Measurements from ENCODE around the gene CTIF.

CTIF gene

DNA sequence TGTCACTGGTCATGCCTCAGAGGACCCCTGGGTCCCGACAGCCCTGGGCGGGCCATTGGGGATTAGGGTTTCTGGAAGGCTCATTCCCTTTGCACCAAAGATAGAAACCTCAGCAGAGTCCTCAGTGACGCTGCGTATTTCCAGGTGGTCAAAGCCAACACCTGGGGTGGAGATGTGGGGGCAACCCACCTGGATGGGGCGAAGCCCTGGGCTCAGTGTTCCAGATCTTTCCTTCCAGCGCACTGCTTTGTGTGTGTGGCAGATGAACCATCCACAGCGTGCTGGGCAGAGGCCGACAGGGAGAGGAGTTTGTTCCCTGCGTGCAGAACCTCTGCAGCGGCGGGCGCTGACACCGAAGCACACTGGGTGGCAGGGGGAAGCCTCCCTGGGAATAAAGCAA, 143.9 kb downstream of the CTIF start:
- no peak for DNase-seq (ENCODE audit: low spot score)

DNA sequence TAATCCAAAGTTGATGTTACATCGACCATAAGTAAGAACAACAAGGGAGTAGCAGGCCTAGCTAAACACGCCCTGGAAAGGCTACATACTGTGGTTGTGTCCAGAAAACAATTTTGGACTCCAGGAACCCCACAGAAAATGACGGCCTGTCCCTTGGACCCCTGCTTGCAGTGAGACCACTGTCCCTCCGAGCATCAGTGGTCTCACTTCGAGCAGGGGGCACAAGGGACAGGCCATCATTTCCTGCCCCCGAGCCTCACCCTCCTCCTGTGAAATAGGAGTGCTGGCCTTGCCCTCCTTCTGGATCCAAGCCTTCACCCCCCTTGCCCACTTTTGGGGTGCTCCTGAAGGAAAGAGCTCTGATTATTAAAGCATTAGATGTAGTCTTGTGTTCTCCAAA, 144.4 kb downstream of the CTIF start:
- DNase-seq (ENCODE audit: low spot score), result no peak

DNA sequence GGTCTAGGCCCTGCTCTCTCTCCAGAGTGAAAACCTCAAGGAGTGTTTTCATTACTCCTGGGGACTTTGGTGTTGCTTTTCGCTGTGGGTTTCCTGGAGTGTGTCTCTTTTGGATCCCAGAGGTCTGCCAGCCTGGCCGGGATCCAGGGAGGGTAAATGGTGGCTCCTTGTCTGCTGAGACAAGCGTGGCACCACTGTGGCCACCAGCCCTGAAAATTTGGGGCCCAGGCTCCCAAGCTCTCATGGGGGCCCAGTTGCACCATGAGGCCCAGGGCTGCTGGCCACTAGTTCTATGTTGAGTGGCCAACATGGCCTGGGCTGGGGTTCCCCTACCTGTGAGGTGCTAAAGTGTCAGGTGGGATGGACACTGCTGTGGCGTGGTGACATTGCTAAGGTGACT, 144.8 kb downstream of the CTIF start:
- no peak for DNase-seq (ENCODE audit: low spot score)

GRCh38 chr18:48687346-48688042, 148.7 kb downstream of the CTIF start:
- DNase-seq (ENCODE audit: low spot score), result no peak

GRCh38 chr18:48688961-48689360, 150.1 kb downstream of the CTIF start:
- DNase-seq (ENCODE audit: low spot score), result no peak

GRCh38 chr18:48689548-48689947, 150.7 kb downstream of the CTIF start:
- no peak for DNase-seq (ENCODE audit: low spot score)

- no peak for DNase-seq (ENCODE audit: low spot score)
Observed at GRCh38 chr18:48690494-48690893, 151.7 kb downstream of the CTIF start.

DNA sequence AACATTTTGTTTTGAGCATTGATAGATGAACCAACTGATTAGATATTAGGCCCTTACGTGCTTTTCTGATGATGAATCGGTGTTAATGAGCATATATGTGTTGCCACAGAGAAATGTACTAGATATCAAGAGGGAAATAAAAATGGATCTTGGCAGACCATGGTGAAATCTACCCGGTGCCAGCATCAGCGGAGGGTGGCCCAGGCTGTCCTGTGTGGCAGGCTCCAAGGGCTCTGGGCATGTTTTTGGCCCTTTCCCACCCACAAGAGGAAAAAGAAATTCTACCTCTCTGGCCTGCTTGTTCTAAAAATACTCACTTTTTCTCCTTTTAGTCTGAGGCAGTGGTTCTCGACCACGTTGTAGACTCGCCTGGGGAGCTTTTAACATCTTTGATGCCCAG, 154.2 kb downstream of the CTIF start:
- no peak for DNase-seq (ENCODE audit: low spot score)

- no peak for DNase-seq (ENCODE audit: low spot score)
Observed at GRCh38 chr18:48693625-48694262, 154.9 kb downstream of the CTIF start.

- DNase-seq (ENCODE audit: low spot score), result no peak
Observed at GRCh38 chr18:48694295-48694694, 155.5 kb downstream of the CTIF start.

GRCh38 chr18:48695671-48696070, 156.8 kb downstream of the CTIF start:
- DNase-seq (ENCODE audit: low spot score), result no peak

- DNase-seq (ENCODE audit: low spot score), result no peak
Observed at GRCh38 chr18:48696218-48696617, 157.4 kb downstream of the CTIF start.

DNA sequence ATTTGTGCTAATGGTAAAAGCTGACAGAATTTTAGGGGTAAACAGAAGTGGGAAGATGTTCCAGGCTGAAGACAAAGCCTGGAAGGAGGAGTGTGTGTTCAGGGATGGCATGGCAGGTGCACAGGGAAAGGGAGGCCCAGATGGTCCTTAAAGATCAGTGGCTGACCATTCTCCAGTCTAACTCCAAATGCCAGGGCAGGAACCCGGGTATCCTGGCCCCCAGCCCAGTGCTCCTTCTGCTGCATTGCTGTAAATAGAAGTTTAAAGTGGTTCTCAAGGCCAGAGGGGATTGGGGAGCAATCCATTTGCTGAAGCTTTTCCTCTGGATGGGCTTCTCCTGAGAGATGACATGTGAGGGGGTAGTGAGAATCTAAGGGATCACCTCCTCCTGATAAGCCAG, 158.6 kb downstream of the CTIF start:
- no peak for DNase-seq (ENCODE audit: low spot score)

GRCh38 chr18:48698707-48699106, 159.9 kb downstream of the CTIF start:
- DNase-seq (ENCODE audit: low spot score), result no peak

GRCh38 chr18:48699761-48700160, 160.9 kb downstream of the CTIF start:
- DNase-seq (ENCODE audit: low spot score), result no peak

DNA sequence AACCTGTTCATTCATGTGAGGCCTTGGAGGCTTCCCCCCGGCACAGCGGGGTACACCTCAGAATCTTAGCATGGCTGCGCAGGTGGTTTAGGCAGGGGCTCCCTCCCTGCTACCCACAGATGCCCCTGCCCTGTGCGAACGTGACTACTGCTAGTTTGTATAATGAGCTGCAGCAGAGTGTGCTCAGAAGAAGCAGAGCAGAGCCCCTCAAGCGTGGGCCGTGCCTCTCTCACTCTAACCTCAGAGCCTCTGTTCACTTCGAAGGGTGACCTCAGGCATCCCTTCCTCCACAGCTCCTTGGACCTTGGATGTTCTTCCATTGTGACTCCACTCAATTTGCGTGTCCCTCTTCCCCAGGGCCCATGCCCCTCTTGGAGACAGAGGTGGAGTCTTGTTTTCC, 161.6 kb downstream of the CTIF start:
- DNase-seq (ENCODE audit: low spot score), result no peak

GRCh38 chr18:48702346-48703027, 163.7 kb downstream of the CTIF start:
- no peak for DNase-seq (ENCODE audit: low spot score)

- no peak for DNase-seq (ENCODE audit: low spot score)
Observed at GRCh38 chr18:48703028-48703386, 164.2 kb downstream of the CTIF start.

DNA sequence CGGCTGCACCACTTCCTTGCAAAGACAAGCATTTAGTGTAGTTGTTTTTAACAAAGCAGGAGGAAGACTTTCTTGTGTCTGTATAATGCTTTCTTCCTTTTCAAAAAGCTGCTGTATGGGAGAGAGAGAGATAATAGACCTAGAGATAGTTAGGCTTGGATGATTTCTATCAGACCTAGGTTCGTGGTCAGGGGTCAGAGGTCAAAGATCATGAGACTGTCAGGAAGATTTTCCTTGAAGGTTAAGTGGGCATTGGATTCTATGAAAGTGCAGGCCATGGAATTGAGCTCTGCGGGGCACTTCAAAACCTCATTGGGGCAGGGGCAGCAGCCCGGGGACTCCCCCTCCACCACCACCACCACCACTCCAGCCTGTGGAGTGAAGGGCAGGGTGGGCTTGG, 164.6 kb downstream of the CTIF start:
- DNase-seq (ENCODE audit: low spot score), result no peak

GRCh38 chr18:48705043-48705442, 166.2 kb downstream of the CTIF start:
- no peak for DNase-seq (ENCODE audit: low spot score)

- DNase-seq (ENCODE audit: low spot score), result no peak
Observed at GRCh38 chr18:48705531-48705930, 166.7 kb downstream of the CTIF start.

GRCh38 chr18:48706731-48707130, 167.9 kb downstream of the CTIF start:
- no peak for DNase-seq (ENCODE audit: low spot score)

DNA sequence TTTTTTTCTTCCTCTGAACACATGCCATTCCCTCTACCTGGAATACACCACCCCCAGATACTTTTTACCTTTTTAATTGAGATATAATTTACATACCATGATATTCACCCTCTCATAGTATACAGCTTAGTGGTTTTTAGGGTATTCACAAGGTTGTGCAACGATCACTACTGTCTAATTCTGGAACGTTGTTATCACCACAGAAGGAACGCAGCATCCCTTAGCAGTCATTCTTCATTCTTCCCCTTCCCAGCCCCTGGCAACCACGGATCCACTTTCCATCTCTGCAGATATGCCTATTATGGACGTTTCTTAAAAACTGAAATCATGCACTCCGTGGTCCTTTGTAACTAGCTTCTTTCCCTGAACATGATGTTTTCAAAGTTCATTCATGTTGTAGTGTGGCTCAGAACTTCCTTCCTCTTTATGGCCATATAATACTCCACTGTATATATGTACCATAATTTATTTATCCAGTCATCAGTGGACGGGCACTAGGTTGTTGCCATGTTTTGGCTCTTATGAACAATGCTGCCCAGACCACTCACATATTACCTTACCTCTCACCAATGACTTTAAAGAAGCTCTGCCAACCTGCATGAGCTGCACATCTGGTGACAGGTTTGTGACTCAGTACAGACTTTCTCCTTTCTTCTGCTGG, 168.9 kb downstream of the CTIF start:
- no peak for DNase-seq (ENCODE audit: low spot score)
